ENCODE data around the gene NCR3LG1.

Gene NCR3LG1

DNA sequence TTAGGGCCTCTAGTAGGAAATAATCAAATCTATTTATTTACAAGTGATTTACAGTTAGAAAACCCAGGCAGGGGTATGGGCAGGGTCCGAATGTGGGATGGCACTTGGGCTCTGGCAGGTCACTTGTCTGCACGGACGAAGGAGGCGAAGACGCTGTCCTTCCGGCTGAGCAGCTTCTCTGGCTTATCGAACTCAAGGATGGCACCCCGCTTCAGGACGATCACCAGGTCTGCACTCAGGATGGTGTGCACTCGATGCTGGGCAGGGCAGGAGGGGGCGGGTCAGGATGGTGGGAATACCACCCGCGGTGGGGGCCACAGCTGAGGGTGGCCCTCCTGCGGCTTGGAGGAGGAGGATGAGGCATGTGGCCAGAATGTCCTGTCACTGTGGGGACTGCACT is 41.3 kb downstream of the NCR3LG1 start:
- TF ChIP-seq, protein P1, sequence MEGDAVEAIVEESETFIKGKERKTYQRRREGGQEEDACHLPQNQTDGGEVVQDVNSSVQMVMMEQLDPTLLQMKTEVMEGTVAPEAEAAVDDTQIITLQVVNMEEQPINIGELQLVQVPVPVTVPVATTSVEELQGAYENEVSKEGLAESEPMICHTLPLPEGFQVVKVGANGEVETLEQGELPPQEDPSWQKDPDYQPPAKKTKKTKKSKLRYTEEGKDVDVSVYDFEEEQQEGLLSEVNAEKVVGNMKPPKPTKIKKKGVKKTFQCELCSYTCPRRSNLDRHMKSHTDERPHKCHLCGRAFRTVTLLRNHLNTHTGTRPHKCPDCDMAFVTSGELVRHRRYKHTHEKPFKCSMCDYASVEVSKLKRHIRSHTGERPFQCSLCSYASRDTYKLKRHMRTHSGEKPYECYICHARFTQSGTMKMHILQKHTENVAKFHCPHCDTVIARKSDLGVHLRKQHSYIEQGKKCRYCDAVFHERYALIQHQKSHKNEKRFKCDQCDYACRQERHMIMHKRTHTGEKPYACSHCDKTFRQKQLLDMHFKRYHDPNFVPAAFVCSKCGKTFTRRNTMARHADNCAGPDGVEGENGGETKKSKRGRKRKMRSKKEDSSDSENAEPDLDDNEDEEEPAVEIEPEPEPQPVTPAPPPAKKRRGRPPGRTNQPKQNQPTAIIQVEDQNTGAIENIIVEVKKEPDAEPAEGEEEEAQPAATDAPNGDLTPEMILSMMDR (IDR thresholded peaks at IDR 0.05; ENCODE audit: low read depth, low read length): no peak
- TF ChIP-seq POLR2A (IDR thresholded peaks at IDR 0.05; ENCODE audit: extremely low read depth, insufficient read length) (no peak), MYC (IDR thresholded peaks at IDR 0.05; ENCODE audit: low read depth, low read length) (no peak)
- TF ChIP-seq, protein P2, sequence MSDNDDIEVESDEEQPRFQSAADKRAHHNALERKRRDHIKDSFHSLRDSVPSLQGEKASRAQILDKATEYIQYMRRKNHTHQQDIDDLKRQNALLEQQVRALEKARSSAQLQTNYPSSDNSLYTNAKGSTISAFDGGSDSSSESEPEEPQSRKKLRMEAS (IDR thresholded peaks at IDR 0.05; ENCODE audit: low read depth, low read length): no peak

DNA sequence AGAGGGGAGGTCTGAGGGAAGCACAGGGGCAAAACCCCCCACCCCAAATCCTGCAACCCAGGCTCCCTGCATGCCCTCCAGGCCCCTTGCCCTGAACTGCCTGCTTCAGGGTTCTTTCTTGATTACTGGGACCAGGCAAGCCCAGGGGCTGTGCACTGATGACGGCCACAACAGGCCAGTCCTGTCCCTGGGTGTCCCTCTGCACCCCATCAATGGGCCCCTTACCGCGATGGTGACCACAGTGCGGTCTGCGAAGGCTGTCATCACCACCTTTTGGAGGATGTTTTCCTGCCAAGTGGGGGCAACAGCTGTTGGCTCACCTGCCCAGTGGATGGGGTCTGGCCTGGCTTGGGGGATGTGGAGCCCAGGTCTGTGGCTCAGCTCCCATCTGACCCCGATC is 41.9 kb downstream of the NCR3LG1 start:
- DNase-seq (ENCODE audit: low read depth): no peak
- H3K4me3 ChIP-seq (ENCODE audit: low read depth, low read length): no peak overlapping the region
- TF ChIP-seq, protein P1 (IDR thresholded peaks at IDR 0.05; ENCODE audit: low read depth, low read length): no peak
- TF ChIP-seq, protein P2 (IDR thresholded peaks at IDR 0.05; ENCODE audit: low read depth, low read length): no peak
- no peak for TF ChIP-seq MYC (IDR thresholded peaks at IDR 0.05; ENCODE audit: low read depth, low read length)
- TF ChIP-seq POLR2A (IDR thresholded peaks at IDR 0.05; ENCODE audit: extremely low read depth, insufficient read length): no peak

More for the DNA sequence above, 41.3 kb downstream of the NCR3LG1 start:
- no peak overlapping the region for H3K4me3 ChIP-seq (ENCODE audit: low read depth, low read length)
- DNase-seq (ENCODE audit: low read depth): no peak

DNA sequence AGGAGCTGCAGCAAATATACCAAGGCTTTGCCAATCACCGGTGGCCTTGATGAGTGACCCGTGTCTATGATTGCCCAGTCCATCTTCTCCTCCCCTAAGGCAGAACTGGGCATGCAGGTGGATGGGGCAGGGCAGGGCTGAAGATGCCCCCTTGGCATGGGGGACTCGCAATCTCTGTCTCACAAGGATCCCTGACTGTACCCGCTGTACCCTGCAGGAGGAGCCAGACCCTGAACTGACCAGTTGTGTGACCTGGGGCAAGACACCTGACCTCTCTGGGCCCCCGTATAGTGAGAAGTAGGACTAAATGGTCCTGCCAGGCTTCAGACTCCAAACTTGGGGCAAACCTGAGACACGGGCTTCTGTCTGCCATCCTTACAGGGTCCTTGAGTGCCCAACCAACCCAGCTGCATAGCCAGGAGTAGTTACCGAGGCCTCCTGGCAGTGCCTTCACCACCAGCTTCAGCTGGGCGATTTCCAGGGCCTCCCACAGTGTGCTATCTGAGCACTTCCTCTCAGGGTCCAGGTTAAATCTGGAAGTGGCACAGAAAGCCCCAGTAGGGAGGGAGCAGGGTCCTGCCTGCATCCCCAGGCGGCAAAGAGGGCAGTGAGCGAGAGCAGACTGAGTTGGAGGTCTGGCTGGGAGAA is 43.3 kb downstream of the NCR3LG1 start:
- DNase-seq (ENCODE audit: low read depth): no peak
- no peak overlapping the region for H3K4me3 ChIP-seq (ENCODE audit: low read depth, low read length)
- TF ChIP-seq, protein P2 (IDR thresholded peaks at IDR 0.05; ENCODE audit: low read depth, low read length): no peak

DNA sequence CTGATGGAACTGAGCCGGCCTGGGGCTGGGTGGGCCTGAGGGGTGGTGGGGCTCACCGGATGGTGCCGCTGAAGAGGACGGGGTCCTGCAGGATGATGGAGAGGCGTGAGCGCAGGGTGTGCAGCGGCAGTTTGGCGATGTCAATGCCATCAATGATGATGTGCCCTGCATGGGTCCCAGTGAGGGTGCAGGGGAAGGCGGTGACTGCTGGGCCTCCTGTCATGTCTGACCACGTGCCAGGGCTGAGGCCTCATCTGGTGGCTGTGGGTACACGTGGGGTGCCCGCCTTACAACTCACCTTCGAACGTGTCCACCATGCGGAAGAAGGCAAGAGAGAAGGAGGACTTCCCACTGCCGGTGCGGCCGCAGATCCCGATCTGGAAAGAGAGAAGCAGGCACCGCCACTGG is 44.0 kb downstream of the NCR3LG1 start:
- TF ChIP-seq POLR2A (IDR thresholded peaks at IDR 0.05; ENCODE audit: extremely low read depth, insufficient read length): no peak

DNA sequence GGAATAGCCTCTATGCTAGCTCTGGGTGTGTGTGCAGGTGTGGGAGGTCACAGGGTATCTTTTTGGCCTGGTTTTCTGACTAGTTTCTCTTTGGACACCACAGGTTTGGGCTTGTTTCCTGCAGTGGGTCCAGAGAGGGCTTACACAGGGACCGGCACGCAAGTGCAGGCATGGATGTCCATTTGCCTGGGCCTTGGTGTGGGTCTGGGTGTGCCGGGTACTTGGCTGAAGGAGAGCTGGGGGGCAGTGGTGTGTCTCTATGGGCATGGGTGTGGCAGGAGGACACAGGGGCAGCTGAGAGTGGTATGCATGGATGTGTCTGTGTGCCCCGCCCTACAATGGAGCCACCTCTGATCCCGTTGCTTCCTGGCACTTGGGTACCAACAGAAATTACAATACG is 44.4 kb downstream of the NCR3LG1 start:
- H3K4me3 ChIP-seq (ENCODE audit: low read depth, low read length): no peak overlapping the region
- DNase-seq (ENCODE audit: low read depth): no peak

More for the DNA sequence above, 44.0 kb downstream of the NCR3LG1 start:
- no peak for DNase-seq (ENCODE audit: low read depth)
- H3K4me3 ChIP-seq (ENCODE audit: low read depth, low read length): no peak overlapping the region

DNA sequence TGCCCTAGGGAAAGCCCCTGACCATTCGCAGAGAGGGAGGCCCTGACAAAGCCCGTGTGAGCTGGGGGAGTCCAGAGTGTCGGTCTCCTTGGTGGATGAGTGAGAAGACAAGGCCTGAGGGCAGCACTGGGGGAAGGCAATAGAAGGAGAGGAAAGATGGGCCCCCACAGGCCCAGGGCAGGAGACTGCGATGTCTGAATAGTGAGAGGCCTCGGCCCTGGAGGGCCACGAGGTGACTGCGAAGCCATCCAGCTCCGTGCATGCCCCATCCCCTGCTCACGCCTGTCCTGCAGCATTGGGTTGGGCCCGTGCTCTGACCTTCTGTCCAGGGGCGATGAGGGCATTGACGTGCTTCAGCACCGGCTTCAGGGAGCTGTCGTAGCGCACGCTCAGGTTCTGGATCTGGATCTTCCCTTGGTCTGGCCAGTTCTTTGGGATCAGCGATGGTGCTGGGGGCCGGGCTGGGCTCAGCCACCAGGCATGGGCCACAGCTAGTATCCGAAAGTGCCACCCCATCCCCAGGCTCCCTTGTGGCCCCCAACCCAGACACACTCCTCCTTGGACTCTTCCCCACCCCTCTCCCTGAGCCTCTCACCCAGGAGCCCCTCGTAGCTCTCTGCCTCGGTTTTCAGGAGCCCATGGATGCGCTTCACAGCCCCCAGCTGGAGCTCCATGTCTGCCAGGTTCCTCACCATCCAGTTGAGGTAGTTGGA is 45.2 kb downstream of the NCR3LG1 start:
- no peak overlapping the region for H3K4me3 ChIP-seq (ENCODE audit: low read depth, low read length)
- TF ChIP-seq, protein P2 (IDR thresholded peaks at IDR 0.05; ENCODE audit: low read depth, low read length): no peak
- TF ChIP-seq, protein P1 (IDR thresholded peaks at IDR 0.05; ENCODE audit: low read depth, low read length): no peak
- TF ChIP-seq POLR2A (IDR thresholded peaks at IDR 0.05; ENCODE audit: extremely low read depth, insufficient read length) (no peak), MYC (IDR thresholded peaks at IDR 0.05; ENCODE audit: low read depth, low read length) (no peak)
- no peak for DNase-seq (ENCODE audit: low read depth)

More for the DNA sequence above, 44.4 kb downstream of the NCR3LG1 start:
- TF ChIP-seq, protein P2 (IDR thresholded peaks at IDR 0.05; ENCODE audit: low read depth, low read length): no peak
- TF ChIP-seq POLR2A (IDR thresholded peaks at IDR 0.05; ENCODE audit: extremely low read depth, insufficient read length): no peak
- no peak for TF ChIP-seq MYC (IDR thresholded peaks at IDR 0.05; ENCODE audit: low read depth, low read length)
- TF ChIP-seq, protein P1 (IDR thresholded peaks at IDR 0.05; ENCODE audit: low read depth, low read length): no peak

Data from NB4 (cell line).